KMS-11 (cell line): Measurements from ENCODE around the gene MYOT.

Experiments used
- H2AFZ ChIP-seq: fragments of 200-600 bp; sonication (generic); 2 replicates; pipeline ENCODE4 v1.6.1; 2016; ENCODE audit warnings: antibody characterized with exemption, mixed run types, low read depth
- H3K27ac ChIP-seq: fragments of 200-600 bp; sonication (generic); 2 replicates; pipeline ENCODE4 v1.6.1; 2016; ENCODE audit warnings: mild to moderate bottlenecking, mixed run types
- H3K27me3 ChIP-seq: fragments of 200-600 bp; sonication (generic); 2 replicates; pipeline ENCODE4 v1.6.1; 2017; ENCODE audit warnings: mild to moderate bottlenecking, low read depth, mixed run types, moderate library complexity; ENCODE audit not compliant: insufficient read depth
- H3K36me3 ChIP-seq: fragments of 200-600 bp; sonication (generic); 2 replicates; pipeline ENCODE4 v1.6.1; 2017; ENCODE audit warnings: mild to moderate bottlenecking, mixed run types; ENCODE audit not compliant: insufficient read depth
- H3K4me1 ChIP-seq: fragments of 200-600 bp; sonication (generic); 2 replicates; pipeline ENCODE4 v1.6.1; 2016; ENCODE audit warnings: mild to moderate bottlenecking, low read depth, mixed run types; ENCODE audit not compliant: poor library complexity, severe bottlenecking
- H3K4me2 ChIP-seq: fragments of 200-600 bp; sonication (generic); 2 replicates; pipeline ENCODE4 v1.7.0; 2016; ENCODE audit warnings: mild to moderate bottlenecking, mixed run types
- H3K4me3 ChIP-seq: fragments of 200-600 bp; sonication (generic); IDR thresholded peaks from 2 replicates; pipeline ENCODE4 v1.6.1; 2017; ENCODE audit warnings: low read depth, low read length, mixed read lengths; ENCODE audit not compliant: insufficient read depth
- H3K79me2 ChIP-seq: fragments of 200-600 bp; sonication (generic); 2 replicates; pipeline ENCODE4 v1.6.1; 2016; ENCODE audit warnings: low read depth, mixed run types; ENCODE audit not compliant: insufficient read depth
- H3K9ac ChIP-seq: fragments of 200-600 bp; sonication (generic); 2 replicates; pipeline ENCODE4 v1.6.1; 2016; ENCODE audit warnings: mild to moderate bottlenecking, mixed run types
- H4K20me1 ChIP-seq: fragments of 200-600 bp; sonication (generic); 2 replicates; pipeline ENCODE4 v1.6.1; 2016; ENCODE audit warnings: mild to moderate bottlenecking, mixed run types; ENCODE audit not compliant: insufficient read depth
- TF ChIP-seq, protein P1 (sequence below): fragments of 200-600 bp; sonication (generic); conservative IDR thresholded peaks from 2 replicates; pipeline ENCODE4 v1.6.1; 2017; ENCODE audit warnings: low read depth, mild to moderate bottlenecking, antibody characterized with exemption, low read length, moderate library complexity, mixed read lengths

MYOT gene

GRCh38 chr5:137838976-137839375, 28.7 kb upstream of the MYOT start:
- H2AFZ ChIP-seq, result no peak overlapping the region
- no peak overlapping the region for H3K27ac ChIP-seq
- no peaks in the 10 kb centered on the region for H3K27me3 ChIP-seq
- TF ChIP-seq, protein P1, sequence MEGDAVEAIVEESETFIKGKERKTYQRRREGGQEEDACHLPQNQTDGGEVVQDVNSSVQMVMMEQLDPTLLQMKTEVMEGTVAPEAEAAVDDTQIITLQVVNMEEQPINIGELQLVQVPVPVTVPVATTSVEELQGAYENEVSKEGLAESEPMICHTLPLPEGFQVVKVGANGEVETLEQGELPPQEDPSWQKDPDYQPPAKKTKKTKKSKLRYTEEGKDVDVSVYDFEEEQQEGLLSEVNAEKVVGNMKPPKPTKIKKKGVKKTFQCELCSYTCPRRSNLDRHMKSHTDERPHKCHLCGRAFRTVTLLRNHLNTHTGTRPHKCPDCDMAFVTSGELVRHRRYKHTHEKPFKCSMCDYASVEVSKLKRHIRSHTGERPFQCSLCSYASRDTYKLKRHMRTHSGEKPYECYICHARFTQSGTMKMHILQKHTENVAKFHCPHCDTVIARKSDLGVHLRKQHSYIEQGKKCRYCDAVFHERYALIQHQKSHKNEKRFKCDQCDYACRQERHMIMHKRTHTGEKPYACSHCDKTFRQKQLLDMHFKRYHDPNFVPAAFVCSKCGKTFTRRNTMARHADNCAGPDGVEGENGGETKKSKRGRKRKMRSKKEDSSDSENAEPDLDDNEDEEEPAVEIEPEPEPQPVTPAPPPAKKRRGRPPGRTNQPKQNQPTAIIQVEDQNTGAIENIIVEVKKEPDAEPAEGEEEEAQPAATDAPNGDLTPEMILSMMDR, result no peak
- no peaks in the 10 kb centered on the region for H3K36me3 ChIP-seq
- no peak overlapping the region for H3K9ac ChIP-seq
- no peaks in the 10 kb centered on the region for H3K79me2 ChIP-seq
- no peak overlapping the region for H3K4me3 ChIP-seq
- H4K20me1 ChIP-seq, result no peaks in the 10 kb centered on the region
- no peak overlapping the region for H3K4me2 ChIP-seq
- H3K4me1 ChIP-seq, result no peaks in the 10 kb centered on the region

DNA sequence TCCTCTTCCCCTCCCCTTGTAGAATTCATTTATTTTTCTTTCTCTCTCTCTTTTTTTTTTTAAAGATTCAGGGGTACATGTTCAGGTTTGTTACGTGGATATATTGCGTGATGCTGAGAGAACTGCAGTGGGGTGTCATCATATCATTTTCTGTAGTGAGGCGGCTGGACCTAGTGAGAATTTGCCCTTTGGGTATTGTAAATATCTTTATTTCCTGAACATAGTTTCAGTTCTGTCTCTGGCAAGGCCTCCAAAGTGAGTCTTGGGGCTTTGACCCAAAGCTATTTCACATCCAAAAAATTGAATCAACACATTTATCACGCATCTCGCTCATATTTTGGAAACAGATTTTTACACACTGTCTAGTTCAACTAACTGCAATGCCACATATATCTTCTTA, 25.4 kb upstream of the MYOT start:
- Histone ChIP-seq H3K36me3 (no peaks in the 10 kb centered on the region), H4K20me1 (no peaks in the 10 kb centered on the region), H3K4me3 (no peak overlapping the region), H3K79me2 (no peaks in the 10 kb centered on the region), H3K27me3 (no peaks in the 10 kb centered on the region), H2AFZ (no peak overlapping the region), H3K9ac (no peak overlapping the region), H3K4me1 (no peaks in the 10 kb centered on the region), H3K27ac (no peak overlapping the region), H3K4me2 (no peak overlapping the region)
- TF ChIP-seq, protein P1, result no peak

- Histone ChIP-seq H3K9ac (no peak overlapping the region), H3K4me2 (no peak overlapping the region), H4K20me1 (no peaks in the 10 kb centered on the region), H2AFZ (no peak overlapping the region), H3K27ac (no peak overlapping the region), H3K4me1 (no peaks in the 10 kb centered on the region), H3K4me3 (no peak overlapping the region), H3K79me2 (no peaks in the 10 kb centered on the region), H3K36me3 (no peaks in the 10 kb centered on the region), H3K27me3 (no peaks in the 10 kb centered on the region)
- TF ChIP-seq, protein P1, result no peak
These were observed 23.9 kb upstream of the MYOT start for GRCh38 chr5:137843676-137844299.

DNA sequence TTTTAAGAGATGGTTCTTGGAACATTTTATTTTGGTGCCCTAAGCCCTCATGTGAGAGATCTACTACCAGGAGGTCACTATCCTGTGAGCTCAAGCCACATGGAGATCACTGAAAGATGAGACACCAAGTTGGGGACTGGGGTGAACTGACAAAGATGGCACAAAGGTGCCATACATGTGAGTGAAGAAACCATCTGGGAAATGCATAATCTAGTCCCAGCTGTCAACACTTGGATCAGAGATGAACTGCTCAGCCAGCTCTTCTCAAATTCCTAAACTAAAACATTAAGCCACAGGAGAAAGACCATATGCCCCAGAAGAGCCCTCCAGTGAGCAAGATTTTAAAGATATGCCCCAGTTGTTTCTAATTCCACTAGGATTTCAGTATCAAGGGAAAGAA, 22.2 kb upstream of the MYOT start:
- Histone ChIP-seq H3K9ac (no peak overlapping the region), H3K4me2 (no peak overlapping the region), H3K27ac (no peak overlapping the region), H2AFZ (no peak overlapping the region), H3K79me2 (no peaks in the 10 kb centered on the region), H3K36me3 (no peaks in the 10 kb centered on the region), H3K4me1 (no peaks in the 10 kb centered on the region), H3K4me3 (no peak overlapping the region), H4K20me1 (no peaks in the 10 kb centered on the region), H3K27me3 (no peaks in the 10 kb centered on the region)
- TF ChIP-seq, protein P1, result no peak
